ENCODE results near the gene FAM171A2.

FAM171A2 gene

DNA sequence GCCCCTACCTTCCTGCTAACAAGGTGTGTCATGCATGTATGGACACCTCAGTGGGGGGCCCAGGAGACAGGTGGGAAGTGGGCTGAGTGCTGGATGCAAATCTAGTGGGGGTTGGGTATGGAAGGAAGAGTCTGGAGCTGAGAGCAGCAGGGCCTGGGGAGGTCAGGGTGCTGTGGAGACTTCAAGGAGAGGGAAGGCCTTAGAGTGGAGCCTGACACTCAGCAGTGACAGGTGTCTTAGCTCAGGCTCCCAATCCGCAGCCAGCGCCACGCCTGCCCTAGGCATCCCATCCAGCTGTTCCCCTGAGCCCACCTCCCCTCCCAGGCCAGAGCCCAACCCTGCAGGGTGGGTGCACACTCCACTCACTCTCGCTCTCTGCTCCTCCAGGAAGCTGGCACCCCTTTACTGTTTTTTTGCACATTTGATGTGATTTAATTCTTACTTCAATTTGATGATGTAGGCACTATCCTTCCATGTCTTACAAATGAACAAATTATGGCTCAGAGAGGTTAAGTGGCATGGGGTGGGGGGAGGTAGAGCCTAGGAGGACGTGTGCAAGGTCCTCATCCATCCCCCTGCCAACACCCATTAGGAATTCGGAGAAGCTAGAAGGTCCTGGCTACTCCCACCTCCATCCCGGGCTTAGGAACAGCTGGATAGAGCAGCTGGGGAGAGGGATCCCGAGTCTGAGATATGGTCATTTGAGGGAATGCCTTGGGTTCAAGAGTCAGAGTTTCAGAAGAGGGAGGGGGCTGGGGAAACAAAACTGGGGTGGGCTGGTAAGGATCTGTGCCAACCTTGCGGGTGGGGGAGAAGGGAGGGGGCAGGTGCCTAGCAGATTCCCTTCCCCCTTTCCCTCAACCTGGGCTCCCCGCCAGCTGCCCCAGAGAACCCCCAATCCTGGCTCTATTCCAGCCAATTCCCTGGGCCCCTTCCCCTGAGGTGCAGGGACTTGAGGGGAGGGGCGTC lies 2.1 kb downstream of the FAM171A2 start:
- DNase-seq (ENCODE audit: low read depth in 2 of 2, low spot score in 1 of 2) = no peak

DNA sequence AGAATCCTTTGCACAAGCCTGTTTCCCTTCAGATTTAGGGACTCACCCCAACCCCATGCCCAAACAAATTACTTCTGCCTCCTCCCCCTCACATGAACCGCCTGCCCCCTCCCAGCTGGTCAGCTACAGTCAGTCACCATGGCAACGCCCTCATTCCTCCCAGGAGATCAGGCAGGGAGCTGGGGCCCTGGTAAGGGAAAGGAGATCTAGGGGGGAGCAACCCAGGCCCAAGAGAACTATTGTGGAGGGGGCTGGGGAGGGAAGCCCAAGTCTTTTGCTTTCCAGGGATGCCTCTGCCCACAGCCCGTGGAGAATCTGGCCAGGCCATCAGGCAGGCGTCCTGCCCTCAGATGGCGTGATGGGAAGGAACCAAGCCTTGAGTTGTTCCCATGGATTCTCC lies 2.8 kb downstream of the FAM171A2 start:
- DNase-seq (ENCODE audit: low read depth in 2 of 2, low spot score in 1 of 2) = no peak

DNA sequence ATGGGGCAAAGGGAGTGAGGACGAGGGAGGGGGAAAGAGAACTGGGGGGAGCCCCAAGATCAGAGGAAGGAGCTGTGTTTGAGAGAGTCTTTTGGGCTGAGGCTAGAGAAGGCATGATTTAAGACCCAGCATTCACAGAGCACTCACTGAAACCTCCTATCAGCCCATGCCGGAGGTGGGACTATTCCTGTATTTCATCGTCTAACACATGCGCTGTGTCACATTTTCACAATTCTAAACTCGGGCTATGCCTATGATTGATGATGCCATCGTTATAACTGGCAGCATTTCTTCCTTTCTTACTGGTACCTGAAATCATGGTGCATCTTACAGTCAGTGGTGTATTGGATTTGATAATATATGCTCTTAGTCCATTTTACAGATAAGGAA lies 3.5 kb downstream of the FAM171A2 start:
- DNase-seq (ENCODE audit: low read depth in 2 of 2, low spot score in 1 of 2) = no peak

DNA sequence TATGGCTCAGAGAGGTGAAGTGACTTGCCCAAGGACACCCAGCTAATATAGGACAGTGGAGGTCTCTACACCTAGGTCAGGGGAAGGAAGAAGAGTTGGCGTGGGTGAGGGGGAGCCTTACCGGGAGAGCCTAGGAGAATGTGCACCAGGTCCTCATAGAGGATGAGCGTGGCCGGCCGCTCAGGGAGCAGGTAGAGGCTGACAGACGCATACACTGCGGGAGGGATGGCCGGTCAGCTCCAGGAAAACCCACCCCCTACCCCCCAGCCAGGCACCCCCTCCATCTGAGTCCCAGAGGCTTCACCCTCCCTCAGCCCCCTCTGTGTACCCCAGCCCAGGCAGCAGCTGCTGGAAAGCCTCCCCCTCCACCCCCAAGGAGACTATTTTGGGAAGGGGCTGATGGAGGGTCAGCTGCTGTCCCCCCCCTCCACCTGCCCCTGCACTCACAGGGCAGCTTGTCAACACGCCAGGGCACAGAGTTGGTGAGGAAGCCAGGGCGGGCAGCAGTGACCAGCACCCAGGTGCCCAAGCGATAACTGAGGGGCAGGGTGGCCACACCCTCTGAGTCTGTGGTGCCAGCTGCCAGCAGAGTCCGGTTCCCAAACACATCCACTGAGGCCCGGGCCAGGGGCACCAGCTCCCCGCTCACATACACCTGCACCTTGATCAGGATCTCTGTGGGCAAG lies 4.1 kb downstream of the FAM171A2 start:
- no peak for DNase-seq (ENCODE audit: low read depth in 2 of 2, low spot score in 1 of 2)

DNA sequence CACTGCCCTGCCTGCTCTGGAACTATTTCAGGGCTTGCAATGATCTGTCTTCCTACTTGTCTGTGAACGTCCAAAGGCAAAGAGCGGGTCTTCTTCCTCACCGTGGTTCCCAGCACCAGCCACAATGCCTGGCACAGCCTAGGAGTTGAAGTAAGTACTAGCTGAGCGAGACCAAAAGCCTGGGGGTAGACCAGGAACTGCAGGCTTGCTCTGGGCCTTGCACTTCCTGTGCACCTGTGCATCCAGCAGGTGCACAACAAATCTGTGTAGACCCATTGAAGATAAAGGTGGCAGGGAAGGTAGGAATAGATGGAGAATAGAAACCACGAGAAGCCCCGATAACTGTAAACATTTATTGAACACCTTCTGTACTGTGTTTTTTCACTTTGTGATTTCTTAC lies 4.6 kb downstream of the FAM171A2 start:
- DNase-seq (ENCODE audit: low read depth in 2 of 2, low spot score in 1 of 2) = no peak

DNA sequence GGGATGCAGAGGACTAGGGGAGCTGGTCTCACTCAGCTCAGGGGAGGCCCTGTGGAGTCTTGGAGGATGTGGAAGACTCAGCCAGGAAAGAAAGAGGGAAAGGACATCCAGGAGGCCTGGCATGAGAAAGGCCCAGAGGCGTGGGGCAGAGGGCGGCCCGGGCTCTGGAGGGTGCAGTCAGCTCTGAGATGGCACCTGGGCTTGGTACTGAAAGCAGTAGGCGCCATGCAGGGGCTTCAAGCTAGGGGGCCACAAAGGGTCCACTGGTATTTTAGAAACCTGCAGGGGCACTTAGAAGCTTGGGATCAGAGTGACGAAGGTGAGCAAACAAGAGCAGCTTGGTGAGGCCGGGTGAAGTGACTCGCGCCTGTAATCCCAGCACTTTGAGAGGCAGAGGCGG lies 5.6 kb downstream of the FAM171A2 start:
- no peak for DNase-seq (ENCODE audit: low read depth in 2 of 2, low spot score in 1 of 2)

DNA sequence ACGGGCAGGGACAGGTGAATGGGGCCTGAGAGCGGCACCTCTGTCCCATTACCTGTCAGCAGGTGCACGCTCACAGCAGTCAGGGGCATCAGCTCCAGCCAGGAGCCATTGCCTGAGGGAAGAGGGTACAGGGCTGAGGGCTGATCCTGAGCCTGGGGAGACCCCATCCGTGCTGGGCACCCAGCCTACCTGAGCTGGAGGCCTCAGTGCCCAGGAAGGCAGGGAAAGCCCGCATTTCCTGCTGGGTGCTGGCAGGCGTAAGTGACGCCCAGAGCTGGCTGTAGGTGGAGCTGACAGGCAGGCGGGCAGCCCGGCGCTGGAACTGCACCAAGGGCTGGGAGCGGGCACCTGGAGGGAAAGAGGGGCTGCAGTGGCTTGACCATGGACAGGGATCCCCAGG lies 7.4 kb downstream of the FAM171A2 start:
- DNase-seq (ENCODE audit: low read depth in 2 of 2, low spot score in 1 of 2) = no peak

DNA sequence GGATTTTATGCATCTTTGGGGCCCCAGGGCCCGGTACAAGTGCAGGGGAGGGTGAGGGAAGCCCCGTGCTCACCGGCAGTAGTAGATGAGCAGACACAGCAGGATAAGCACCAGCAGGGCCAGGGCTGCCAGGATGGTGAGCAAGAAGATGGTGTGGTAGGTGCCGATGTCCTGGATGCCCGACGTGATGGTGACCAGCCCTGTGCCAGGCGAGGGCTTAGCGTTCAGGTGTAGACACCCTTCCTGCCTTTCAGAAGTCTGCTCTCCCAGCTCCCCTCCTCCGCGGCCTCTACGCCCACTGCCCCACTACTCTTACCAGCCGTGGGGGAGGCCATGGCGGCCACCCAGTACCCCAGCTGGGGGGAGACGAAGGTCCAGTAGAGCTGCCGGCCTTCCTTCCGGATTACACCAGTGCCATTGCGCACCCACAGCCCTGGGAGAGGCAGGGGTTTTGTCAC lies 8.0 kb downstream of the FAM171A2 start:
- no peak for DNase-seq (ENCODE audit: low read depth in 2 of 2, low spot score in 1 of 2)

DNA sequence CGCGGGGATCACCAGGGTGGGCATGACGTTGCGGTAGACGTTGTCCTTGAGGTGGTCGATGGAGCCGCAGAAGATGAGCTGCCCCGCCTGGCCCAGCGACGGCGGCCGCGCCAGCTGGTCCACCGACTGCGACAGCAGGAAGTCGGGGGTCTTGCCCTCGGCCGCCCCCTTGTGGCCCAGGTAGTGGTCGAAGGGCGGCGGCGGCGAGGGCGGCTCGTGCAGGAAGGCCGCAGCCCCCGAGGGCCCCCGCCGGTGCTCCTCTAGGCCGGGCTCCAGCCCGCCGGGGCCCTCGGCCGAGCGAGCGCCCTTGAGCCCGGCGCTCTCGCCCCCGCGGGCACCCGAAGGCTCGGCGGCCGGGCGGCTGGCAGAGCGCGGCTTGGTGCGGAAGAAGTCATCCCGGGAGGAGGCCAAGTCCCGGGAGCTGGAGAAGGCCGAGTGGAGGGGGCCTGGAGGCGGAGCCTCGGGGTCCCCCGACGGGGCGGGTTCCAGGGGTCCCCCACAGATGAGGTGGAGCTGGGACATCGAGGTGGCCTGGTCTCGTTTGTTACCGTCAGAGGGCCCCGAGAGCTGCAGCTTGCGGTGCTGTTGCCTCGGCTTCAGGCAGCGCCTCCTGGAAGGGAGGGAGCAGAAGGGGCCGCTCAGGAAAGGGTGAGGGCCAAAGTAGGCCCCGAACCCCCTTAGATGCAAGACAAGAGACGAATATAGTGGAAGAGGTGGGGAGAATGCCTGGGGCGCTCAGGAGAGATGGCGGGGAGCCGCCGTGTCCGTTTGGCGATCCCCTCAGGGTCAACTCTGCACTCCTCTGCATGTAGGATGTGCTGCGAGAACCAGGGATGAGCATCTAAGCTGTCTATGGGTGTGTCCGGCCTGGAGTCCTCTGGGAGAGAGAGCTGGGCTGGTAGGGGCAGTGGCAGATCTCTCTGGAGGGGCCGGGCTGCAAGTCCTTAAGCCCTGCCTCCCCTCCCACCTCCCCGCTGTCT lies 8.8 kb downstream of the FAM171A2 start:
- peak in 1 of 2 donors; percentile 17 for DNase-seq (ENCODE audit: low read depth in 2 of 2, low spot score in 1 of 2)

DNA sequence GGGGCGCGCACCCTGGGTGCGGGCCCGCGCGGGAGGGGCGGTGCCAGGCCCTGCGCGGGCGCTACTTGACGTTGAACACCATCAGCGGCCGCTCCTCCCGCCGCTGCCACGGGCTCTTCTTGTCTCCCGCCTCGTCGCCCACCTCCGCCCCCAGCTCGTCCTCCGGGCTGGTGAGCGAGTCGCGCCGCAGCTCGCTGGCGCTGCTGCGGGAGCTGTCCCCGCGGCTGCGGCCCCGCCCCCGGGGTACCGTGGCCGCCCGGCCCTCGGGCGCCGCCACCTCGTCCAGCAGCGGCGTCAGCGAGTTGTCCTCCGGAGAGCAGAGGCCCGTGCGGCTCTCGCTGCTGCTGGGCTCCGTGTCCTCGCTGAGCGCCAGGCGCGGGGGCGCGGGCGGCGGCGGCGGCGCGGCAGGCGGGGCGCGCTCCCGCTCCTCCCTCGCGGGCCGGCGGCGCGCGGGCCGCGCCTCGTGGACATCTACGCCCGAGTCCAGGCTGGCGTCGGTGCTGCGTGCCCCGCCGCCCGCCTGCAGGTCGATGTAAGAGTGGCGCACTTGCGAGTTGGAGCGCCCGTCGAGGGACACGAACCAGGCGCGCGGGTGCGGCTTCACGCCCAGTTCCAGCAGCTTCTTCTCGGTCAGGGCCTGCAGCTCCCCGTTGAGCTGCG lies 9.9 kb downstream of the FAM171A2 start:
- DNase-seq (ENCODE audit: low read depth in 2 of 2, low spot score in 1 of 2) = no peak

DNA sequence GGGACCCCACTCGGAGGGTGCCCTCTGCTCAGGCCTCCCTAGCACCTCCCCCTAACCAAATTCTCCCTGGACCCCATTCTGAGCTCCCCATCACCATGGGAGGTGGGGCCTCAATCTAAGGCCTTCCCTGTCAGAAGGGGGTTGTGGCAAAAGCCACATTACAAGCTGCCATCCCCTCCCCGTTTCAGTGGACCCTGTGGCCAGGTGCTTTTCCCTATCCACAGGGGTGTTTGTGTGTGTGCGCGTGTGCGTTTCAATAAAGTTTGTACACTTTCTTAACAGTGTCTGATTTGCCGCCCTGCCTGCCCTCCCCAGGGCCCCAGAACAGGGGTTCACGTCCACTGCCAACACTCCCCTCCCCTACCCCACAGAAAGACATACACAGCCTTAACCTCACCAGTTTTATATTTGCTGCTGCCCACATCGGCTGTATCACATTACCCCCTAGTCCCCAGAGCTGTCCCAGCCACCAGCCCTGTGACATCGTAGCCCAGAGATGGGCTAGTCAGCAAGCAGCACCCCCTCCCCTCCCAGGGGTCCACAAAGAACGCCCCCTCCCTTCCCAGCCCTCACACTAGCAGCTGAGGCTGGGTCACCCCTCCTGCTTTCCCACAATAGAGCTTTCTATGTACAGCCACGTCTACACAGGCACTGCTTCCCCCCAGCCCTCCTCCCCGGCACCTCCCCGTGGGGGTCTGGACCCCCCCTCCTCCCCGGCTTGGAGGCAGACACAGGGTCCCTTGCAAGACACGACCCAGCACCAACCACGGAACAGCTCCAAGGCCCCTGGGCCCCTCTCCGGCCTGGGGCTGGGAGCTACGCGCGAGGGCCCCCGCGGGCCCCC lies 10.6 kb downstream of the FAM171A2 start:
- no peak for DNase-seq (ENCODE audit: low read depth in 2 of 2, low spot score in 1 of 2)

DNA sequence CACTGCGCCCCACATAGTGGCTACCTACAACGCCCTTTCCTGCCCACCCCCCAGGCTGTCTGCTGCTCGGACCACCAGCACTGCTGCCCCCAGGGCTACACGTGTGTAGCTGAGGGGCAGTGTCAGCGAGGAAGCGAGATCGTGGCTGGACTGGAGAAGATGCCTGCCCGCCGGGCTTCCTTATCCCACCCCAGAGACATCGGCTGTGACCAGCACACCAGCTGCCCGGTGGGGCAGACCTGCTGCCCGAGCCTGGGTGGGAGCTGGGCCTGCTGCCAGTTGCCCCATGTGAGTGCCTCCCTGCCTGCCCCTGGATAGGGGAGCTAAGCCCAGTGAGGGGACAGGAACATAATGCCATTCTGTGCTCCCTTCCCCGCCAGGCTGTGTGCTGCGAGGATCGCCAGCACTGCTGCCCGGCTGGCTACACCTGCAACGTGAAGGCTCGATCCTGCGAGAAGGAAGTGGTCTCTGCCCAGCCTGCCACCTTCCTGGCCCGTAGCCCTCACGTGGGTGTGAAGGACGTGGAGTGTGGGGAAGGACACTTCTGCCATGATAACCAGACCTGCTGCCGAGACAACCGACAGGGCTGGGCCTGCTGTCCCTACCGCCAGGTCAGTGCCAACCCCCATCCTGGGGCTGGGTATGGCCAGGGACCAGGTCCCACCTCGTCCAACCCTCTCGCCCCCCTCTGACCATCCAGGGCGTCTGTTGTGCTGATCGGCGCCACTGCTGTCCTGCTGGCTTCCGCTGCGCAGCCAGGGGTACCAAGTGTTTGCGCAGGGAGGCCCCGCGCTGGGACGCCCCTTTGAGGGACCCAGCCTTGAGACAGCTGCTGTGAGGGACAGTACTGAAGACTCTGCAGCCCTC lies 11.5 kb downstream of the FAM171A2 start:
- no peak for DNase-seq (ENCODE audit: low read depth in 2 of 2, low spot score in 1 of 2)

DNA sequence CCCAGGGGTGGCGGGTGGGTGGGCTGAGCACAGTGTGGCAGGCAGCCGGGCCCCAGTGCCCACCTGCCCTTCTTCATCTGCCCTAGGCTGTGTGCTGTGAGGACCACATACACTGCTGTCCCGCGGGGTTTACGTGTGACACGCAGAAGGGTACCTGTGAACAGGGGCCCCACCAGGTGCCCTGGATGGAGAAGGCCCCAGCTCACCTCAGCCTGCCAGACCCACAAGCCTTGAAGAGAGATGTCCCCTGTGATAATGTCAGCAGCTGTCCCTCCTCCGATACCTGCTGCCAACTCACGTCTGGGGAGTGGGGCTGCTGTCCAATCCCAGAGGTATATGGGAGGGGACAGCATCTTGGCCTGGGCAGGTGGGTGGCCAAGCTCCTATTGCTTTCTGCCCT lies 12.2 kb downstream of the FAM171A2 start:
- no peak for DNase-seq (ENCODE audit: low read depth in 2 of 2, low spot score in 1 of 2)

DNA sequence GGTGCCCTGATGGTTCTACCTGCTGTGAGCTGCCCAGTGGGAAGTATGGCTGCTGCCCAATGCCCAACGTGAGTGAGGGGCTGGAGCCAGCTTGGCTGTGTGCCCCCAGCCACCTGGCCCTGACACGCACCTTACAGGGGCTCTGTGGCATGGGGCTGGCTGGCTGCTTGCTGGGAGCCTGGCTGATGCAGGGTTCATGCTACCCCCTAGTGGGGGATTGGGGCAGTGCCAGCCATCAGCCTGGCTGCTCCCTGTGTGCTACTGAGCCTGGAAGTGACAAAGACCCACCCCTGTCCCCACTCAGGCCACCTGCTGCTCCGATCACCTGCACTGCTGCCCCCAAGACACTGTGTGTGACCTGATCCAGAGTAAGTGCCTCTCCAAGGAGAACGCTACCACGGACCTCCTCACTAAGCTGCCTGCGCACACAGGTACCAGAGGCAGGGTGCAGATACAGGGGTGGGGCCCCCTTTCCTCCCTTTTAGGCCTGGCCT lies 12.9 kb downstream of the FAM171A2 start:
- peak; percentile 47 to 55 for DNase-seq (ENCODE audit: low read depth in 2 of 2, low spot score in 1 of 2)

DNA sequence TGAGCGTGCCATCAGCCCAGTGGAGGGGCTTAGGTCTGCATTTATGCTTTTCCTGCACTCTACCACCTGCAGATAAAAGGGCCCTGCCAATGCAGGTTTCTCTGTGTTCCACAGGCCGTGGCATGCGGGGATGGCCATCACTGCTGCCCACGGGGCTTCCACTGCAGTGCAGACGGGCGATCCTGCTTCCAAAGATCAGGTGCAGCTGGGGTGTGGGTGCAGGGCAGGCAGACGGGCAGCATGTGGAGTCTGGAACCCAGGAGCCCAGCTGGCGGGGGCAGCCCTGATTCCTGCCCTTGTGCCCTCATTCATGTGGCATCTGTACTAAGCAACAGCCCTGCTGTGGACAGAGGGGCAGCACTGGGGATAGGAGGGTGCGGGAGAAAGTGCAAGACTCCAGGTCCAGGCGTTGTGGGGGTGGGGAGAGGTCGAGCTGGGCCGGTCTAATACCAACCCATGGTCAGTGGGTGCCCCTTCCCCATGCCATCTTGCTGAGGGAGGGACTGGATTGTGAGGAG lies 14.0 kb downstream of the FAM171A2 start:
- DNase-seq (ENCODE audit: low read depth in 2 of 2, low spot score in 1 of 2) = no peak

DNA sequence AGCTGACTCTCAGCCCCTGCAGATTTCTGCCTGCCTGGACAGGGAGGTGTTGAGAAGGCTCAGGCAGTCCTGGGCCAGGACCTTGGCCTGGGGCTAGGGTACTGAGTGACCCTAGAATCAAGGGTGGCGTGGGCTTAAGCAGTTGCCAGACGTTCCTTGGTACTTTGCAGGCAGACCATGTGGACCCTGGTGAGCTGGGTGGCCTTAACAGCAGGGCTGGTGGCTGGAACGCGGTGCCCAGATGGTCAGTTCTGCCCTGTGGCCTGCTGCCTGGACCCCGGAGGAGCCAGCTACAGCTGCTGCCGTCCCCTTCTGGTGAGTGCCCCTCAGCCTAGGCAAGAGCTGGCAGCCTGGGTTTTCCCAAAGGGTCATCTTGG lies 14.7 kb downstream of the FAM171A2 start:
- no peak for DNase-seq (ENCODE audit: low read depth in 2 of 2, low spot score in 1 of 2)

DNA sequence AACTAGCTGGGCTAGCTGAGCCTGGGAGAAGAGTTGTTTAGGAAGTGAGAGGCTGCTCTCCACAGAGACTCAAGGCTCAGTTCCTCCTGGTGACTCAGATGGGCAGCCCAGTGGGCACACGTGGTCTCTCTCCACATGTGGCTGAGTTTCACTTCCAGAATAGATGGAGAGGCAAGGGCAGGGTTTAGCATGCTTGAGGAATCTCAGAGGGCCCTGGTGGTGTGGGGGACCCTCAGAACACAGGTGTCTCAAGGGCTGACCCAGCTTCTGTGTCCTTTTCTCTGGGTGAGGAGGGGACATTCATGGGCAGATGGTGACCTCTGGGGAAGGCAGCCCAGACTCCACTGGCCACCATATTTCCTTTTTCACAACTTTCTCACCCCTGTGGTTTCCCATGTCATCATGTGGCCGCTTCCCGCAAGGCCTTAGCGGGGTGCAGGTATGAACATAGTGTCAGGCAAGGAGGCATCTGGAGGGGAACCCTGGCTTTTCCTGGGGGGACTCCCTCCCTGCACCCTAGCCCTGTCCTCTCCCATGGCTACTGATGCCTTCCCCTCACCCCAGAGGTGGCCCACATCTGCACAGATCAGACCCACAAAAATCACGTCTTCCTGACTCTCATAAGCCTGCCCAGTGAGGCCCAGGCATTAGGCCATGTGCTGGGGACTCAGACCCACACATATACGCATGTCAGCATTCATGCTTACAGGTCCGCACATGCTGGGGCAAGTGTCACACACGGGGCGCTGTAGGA lies 15.2 kb downstream of the FAM171A2 start:
- DNase-seq (ENCODE audit: low read depth in 2 of 2, low spot score in 1 of 2) = no peak
